GM12878 (cell line): ENCODE results near the gene ZNF526. TPM values are rescaled to one million over a fixed set of nuclear protein-coding genes. Genes with fewer than 3 reads are reported as not detected.

Experiments
- ATAC-seq: fragments of 200-7000 bp; cut with Tn5 transposase; 3 replicates; pipeline ENCODE4 v1.9.1; 2020; ENCODE audit warnings: mild to moderate bottlenecking, moderate library complexity
- BruUV-seq: library from RNA; stranded (reverse); fragments of 400-500 nt; replicated peaks from 2 replicates; lab custom pipeline; 2021; lab: Mats Ljungman, UMichigan
- CTCF ChIA-PET: fragments of 300-600 bp; sonication (Branson Sonifier 250); formaldehyde crosslinking; extraction: SDS; loops from one replicate; lab custom pipeline; 2021; ENCODE audit warnings: inconsistent platforms; lab: Yijun Ruan, JAX
- POLR2A ChIA-PET: fragments of 350-600 bp; formaldehyde crosslinking; extraction: SDS; loops from one replicate; lab custom pipeline; 2021; ENCODE audit warnings: inconsistent platforms; lab: Charles Lee
- RAD21 ChIA-PET: fragments of 300-600 bp; sonication (Branson Sonifier 250); formaldehyde crosslinking; loops from one replicate; lab custom pipeline; 2023; ENCODE audit warnings: antibody characterized with exemption; ENCODE audit not compliant: unreplicated experiment; lab: Charles Lee
- SMC1A ChIA-PET: fragments of 300-600 bp; sonication (Branson Sonifier 250); formaldehyde crosslinking; loops from one replicate; lab custom pipeline; 2023; ENCODE audit not compliant: unreplicated experiment, uncharacterized antibody; lab: Charles Lee
- DNase-seq: peaks from one replicate; pipeline ENCODE4 v3.0.0-alpha.2; 2011; ENCODE audit warnings: low read depth, low spot score
- FAIRE-seq: peaks from 3 replicates; lab custom pipeline; 2011; peaks lifted over from hg19 to GRCh38; lab: Jason Lieb, UNC
- H2AFZ ChIP-seq: 2 replicates; pipeline ENCODE4 v1.6.0; 2011; ENCODE audit warnings: low read depth, low read length, control low read depth; ENCODE audit not compliant: control insufficient read depth
- H3K27ac ChIP-seq: 2 replicates; pipeline ENCODE4 v1.5.1; 2011; ENCODE audit warnings: control low read depth; ENCODE audit not compliant: control insufficient read depth, insufficient read depth
- H3K27me3 ChIP-seq, 2 experiments: replicated peaks in 1 of 2; 2 replicates each; pipeline versions ENCODE4 v1.6.0 to v1.6.1; 2011; ENCODE audit warnings: low read length in 1 of 2; ENCODE audit not compliant: control insufficient read depth in 2 of 2, insufficient read depth in 2 of 2
- H3K36me3 ChIP-seq, 2 experiments: 2 replicates each; pipeline ENCODE4 v1.5.1; 2011; ENCODE audit warnings: low read length in 1 of 2; ENCODE audit not compliant: control insufficient read depth in 2 of 2, insufficient read depth in 2 of 2
- H3K4me1 ChIP-seq: 2 replicates; pipeline ENCODE4 v1.6.1; 2011; ENCODE audit warnings: mild to moderate bottlenecking, low read length, moderate library complexity, mixed read lengths; ENCODE audit not compliant: control insufficient read depth, insufficient read depth
- H3K4me2 ChIP-seq: 2 replicates; pipeline ENCODE4 v1.6.0; 2011; ENCODE audit warnings: control low read depth; ENCODE audit not compliant: control insufficient read depth, insufficient read depth
- H3K4me3 ChIP-seq: fragments of 200-600 bp; sonication (generic); 2 replicates; pipeline ENCODE4 v1.5.1; 2016
- H3K79me2 ChIP-seq: 2 replicates; pipeline ENCODE4 v1.6.0; 2011; ENCODE audit warnings: low read length; ENCODE audit not compliant: control insufficient read depth, insufficient read depth
- H3K9ac ChIP-seq: 2 replicates; pipeline ENCODE4 v1.8.0; 2011; ENCODE audit warnings: low read length, control low read depth, mixed read lengths; ENCODE audit not compliant: control insufficient read depth, insufficient read depth
- H3K9me3 ChIP-seq: replicated peaks from 3 replicates; pipeline ENCODE4 v1.5.1; 2011; ENCODE audit warnings: mild to moderate bottlenecking, low read length; ENCODE audit not compliant: control insufficient read depth, insufficient read depth
- H4K20me1 ChIP-seq: 2 replicates; pipeline ENCODE4 v1.6.0; 2011; ENCODE audit not compliant: control insufficient read depth, insufficient read depth
- ATF7 ChIP-seq: fragments of 450-650 bp; IDR thresholded peaks from 2 replicates; pipeline ENCODE4 v1.6.1; 2016; ENCODE audit warnings: low read depth, mild to moderate bottlenecking
- BCL11A ChIP-seq: IDR thresholded peaks from 2 replicates; pipeline ENCODE4 v1.6.1; 2011; ENCODE audit warnings: low read depth, low read length
- BCL3 ChIP-seq: IDR thresholded peaks from 2 replicates; pipeline ENCODE4 v1.6.1; 2011; ENCODE audit warnings: borderline replicate concordance, low read depth, mild to moderate bottlenecking, moderate library complexity, low read length; ENCODE audit not compliant: insufficient read depth, poor library complexity, severe bottlenecking
- BMI1 ChIP-seq: fragments of 450-650 bp; IDR thresholded peaks from 2 replicates; pipeline ENCODE4 v1.6.1; 2016; ENCODE audit warnings: mild to moderate bottlenecking, moderate library complexity, borderline replicate concordance
- CHD1 ChIP-seq: IDR thresholded peaks from 2 replicates; pipeline ENCODE4 v1.6.1; 2012; ENCODE audit warnings: low read depth, low read length, improper control_type of control experiment
- CHD2 ChIP-seq: IDR thresholded peaks from 2 replicates; pipeline ENCODE4 v1.6.1; 2011; ENCODE audit warnings: low read depth, low read length, improper control_type of control experiment, borderline replicate concordance
- E2F4 ChIP-seq: IDR thresholded peaks from 2 replicates; pipeline ENCODE4 v1.6.1; 2012; ENCODE audit warnings: low read depth, low read length, improper control_type of control experiment
- FOXK2 ChIP-seq: fragments of 450-650 bp; IDR thresholded peaks from 2 replicates; pipeline ENCODE4 v1.6.1; 2017; ENCODE audit warnings: mild to moderate bottlenecking, moderate library complexity
- GATAD2B ChIP-seq: fragments of 450-650 bp; conservative IDR thresholded peaks from 2 replicates; pipeline ENCODE4 v1.6.1; 2017; ENCODE audit warnings: low read depth, mild to moderate bottlenecking, moderate library complexity
- HDGF ChIP-seq: fragments of 450-650 bp; IDR thresholded peaks from 2 replicates; pipeline ENCODE4 v1.6.1; 2016; ENCODE audit warnings: antibody characterized with exemption
- JUNB ChIP-seq: IDR thresholded peaks from 2 replicates; pipeline ENCODE4 v1.6.1; 2016; ENCODE audit warnings: antibody characterized with exemption, mild to moderate bottlenecking
- MLLT1 ChIP-seq: fragments of 450-650 bp; IDR thresholded peaks from 2 replicates; pipeline ENCODE4 v1.6.1; 2016; ENCODE audit warnings: mild to moderate bottlenecking
- PAX5 ChIP-seq: IDR thresholded peaks from 2 replicates; pipeline ENCODE4 v1.6.1; 2011; ENCODE audit warnings: low read depth, low read length, borderline replicate concordance
- RB1 ChIP-seq: fragments of 450-650 bp; formaldehyde crosslinking; IDR thresholded peaks from 2 replicates; pipeline ENCODE4 v1.6.1; 2017; ENCODE audit warnings: mild to moderate bottlenecking, borderline replicate concordance
- STAT1 ChIP-seq: fragments of 450-650 bp; conservative IDR thresholded peaks from 2 replicates; pipeline ENCODE4 v1.6.1; 2014; ENCODE audit warnings: antibody characterized with exemption, mild to moderate bottlenecking
- TAF1 ChIP-seq: IDR thresholded peaks from 2 replicates; pipeline ENCODE4 v1.6.1; 2011; ENCODE audit warnings: mild to moderate bottlenecking, low read depth, low read length, borderline replicate concordance
- TBL1XR1 ChIP-seq: IDR thresholded peaks from 2 replicates; pipeline ENCODE4 v1.6.1; 2012; ENCODE audit warnings: low read depth, low read length, improper control_type of control experiment
- ZNF207 ChIP-seq: fragments of 450-650 bp; IDR thresholded peaks from 2 replicates; pipeline ENCODE4 v1.6.1; 2014; ENCODE audit warnings: antibody characterized with exemption, mild to moderate bottlenecking, borderline replicate concordance
- WGBS: methylation state at CpG from one replicate; pipeline ENCODE4 v1.1.6; 2016; ENCODE audit warnings: low lambda C conversion rate; ENCODE audit not compliant: insufficient replicate concordance, insufficient coverage; ENCODE audit errors: missing lambda C conversion rate; 5-methylcytosine and 5-hydroxymethylcytosine counted together
- in situ Hi-C: fragments of 300-500 bp; cut with MboI; formaldehyde crosslinking; loops from 9 replicates; pipeline ENCODE4 v1.14.3; 2018; ENCODE audit warnings: mixed read lengths
- intact Hi-C: fragments of 100-400 bp; cut with micrococcal nuclease; formaldehyde crosslinking; loops from one replicate; pipeline ENCODE4 v1.14.2; 2022; ENCODE audit not compliant: unreplicated experiment
- polyA plus RNA-seq, 11 experiments: library from polyadenylated mRNA; depleted of rRNA in 4 of 11; unstranded in 6 of 11; stranded (reverse) in 5 of 11; fragments of >200 nt; fragmentation: Nextera tagmentation in 4 of 11; fragmentation: Illumina TruSeq in 1 of 11; extraction: Ambion mirVana in 4 of 11; extraction: Trizol in 1 of 11; gene quantifications; 1 replicate in 1 of 11; 2 replicates in 10 of 11; pipeline versions ENCODE4 v1.2.1 to v1.2.3, GENCODE V29; 2011 to 2016; ENCODE audit warnings: inconsistent platforms in 2 of 11, missing spikeins in 2 of 11, low read depth in 1 of 11
- total RNA-seq, 4 experiments: library from RNA; depleted of rRNA in 3 of 4; stranded (reverse); fragments of >200 nt in 3 of 4; fragmentation: Illumina TruSeq in 1 of 4; extraction: Trizol in 1 of 4; gene quantifications; 2 replicates each; pipeline versions ENCODE4 v1.2.1 to v1.2.3, GENCODE V29; 2013 to 2021
- TF ChIP-seq, protein P1 (sequence below): IDR thresholded peaks from 2 replicates; pipeline ENCODE4 v1.6.1; 2011; ENCODE audit warnings: mild to moderate bottlenecking, low read depth, low read length, moderate library complexity; ENCODE audit not compliant: insufficient replicate concordance

ZNF526 gene
- total and polyA plus RNA-seq, 10 of the 15 experiments (the other 5 are each of a cell fraction or from before 2014, with no cell fraction given), result 1.8 to 18.3 (median 5.5) TPM

DNA sequence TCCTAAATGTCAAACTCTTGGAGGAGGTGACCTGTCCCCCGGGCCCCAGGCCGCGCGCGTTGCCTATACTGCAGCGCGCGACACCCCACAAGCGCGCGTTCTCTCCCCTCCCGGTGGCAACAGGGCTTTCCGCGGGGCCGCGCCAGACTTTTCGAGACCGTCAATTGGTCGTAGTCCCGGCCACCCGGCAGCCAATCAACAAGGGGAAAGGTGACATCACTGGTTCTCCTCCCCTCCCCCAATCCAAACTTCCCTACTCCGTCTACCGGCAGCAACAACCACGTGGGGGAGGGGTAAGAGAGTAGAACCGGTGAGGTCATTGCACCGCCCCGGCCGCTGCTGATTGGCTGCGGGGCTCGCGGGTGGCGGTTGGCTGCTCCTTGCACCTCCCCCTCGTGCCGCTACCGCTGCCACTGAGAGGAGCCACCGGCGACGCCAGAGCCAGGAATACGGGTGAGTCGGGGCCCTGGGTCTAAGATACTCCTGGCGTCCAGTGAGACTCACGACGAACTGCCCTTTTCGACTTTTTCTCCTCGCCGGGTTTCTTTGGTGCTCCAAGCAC is 48.1 kb downstream of the ZNF526 start:
- intact Hi-C loops (loop anchor here (1.0 to 2.0 kb wide), 3 partner anchors 13 to 25 kb away; partner anchors contain the start of gene ERF), in situ Hi-C loops (no loop called here)
- H3K9me3 ChIP-seq, result no peaks in the 10 kb centered on the region
- WGBS, result under 1% methylated on average over 44 of the region's 46 CpGs
- DNase-seq, result peak; percentile 98
- H2AFZ ChIP-seq, result peak overlapping the region; percentile 100
- no peaks in the 10 kb centered on the region for H3K27me3 ChIP-seq
- FAIRE-seq, result no peak
- BruUV-seq, result no TSS peak
- ATAC-seq, result peak; percentile 77
- H3K9ac ChIP-seq, result peak overlapping the region; percentile 99
- ChIA-PET POLR2A (interaction anchor here (0.6 to 1.2 kb wide), 2 partner anchors 11 to 25 kb away, joined by 3 read pairs; partner anchors contain the start of gene GSK3A), RAD21 (interaction anchor here (1.0 kb wide), 1 partner anchor 11 kb away, joined by 3 read pairs; no protein-coding TSS in a partner anchor), SMC1A (interaction anchor here (1.2 kb wide), 1 partner anchor 25 kb away, joined by 3 read pairs; no protein-coding TSS in a partner anchor), CTCF (interaction anchor here (0.7 to 1.4 kb wide), 2 partner anchors 24 to 154 kb away, joined by 3 read pairs; no protein-coding TSS in a partner anchor)
- H3K27ac ChIP-seq, result peak overlapping the region; percentile 100
- H3K36me3 ChIP-seq, result peaks cover 0 to 10% of the 10 kb centered on the region in 2 experiments; a peak in 3 of 4 replicates
- H4K20me1 ChIP-seq, result no peaks in the 10 kb centered on the region
- peaks cover 15% of the 10 kb centered on the region for H3K4me1 ChIP-seq
- H3K4me2 ChIP-seq, result peak overlapping the region; percentile 94
- H3K79me2 ChIP-seq, result peaks cover 27% of the 10 kb centered on the region
- H3K4me3 ChIP-seq, result peak overlapping the region; percentile 71; the same call in 1 of the 2 replicates
- TF ChIP-seq BCL3 (no peak), BCL11A (peak; percentile 43; the same call in 1 of the 2 replicates), CHD1 (no peak), FOXK2 (peak; percentile 78), BMI1 (no peak), GATAD2B (0 out of 2 replicates have a peak, but pooled peaks have one; percentile 24), HDGF (peak; percentile 75; the same call in 1 of the 2 replicates), RB1 (peak; percentile 14; the same call in 1 of the 2 replicates), TAF1 (peak; percentile 15; the same call in 1 of the 2 replicates), JUNB (peak; percentile 55), ATF7 (peak; percentile 100), PAX5 (peak; percentile 73; the same call in 1 of the 2 replicates), ZNF207 (peak; percentile 92; the same call in 1 of the 2 replicates), CHD2 (peak; percentile 92), TBL1XR1 (peak; percentile 72; the same call in 1 of the 2 replicates), MLLT1 (peak; percentile 47; the same call in 1 of the 2 replicates), E2F4 (peak; percentile 77), STAT1 (peak; percentile 85; the same call in 1 of the 2 replicates)
- TF ChIP-seq, protein P1, sequence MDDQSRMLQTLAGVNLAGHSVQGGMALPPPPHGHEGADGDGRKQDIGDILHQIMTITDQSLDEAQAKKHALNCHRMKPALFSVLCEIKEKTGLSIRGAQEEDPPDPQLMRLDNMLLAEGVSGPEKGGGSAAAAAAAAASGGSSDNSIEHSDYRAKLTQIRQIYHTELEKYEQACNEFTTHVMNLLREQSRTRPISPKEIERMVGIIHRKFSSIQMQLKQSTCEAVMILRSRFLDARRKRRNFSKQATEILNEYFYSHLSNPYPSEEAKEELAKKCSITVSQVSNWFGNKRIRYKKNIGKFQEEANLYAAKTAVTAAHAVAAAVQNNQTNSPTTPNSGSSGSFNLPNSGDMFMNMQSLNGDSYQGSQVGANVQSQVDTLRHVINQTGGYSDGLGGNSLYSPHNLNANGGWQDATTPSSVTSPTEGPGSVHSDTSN, result peak; percentile 38
